ENCODE data around the gene RUNX1. TPM values are rescaled to one million over a fixed set of nuclear protein-coding genes. Genes with fewer than 3 reads are reported as not detected.

The RUNX1 gene
- total RNA-seq, 1 donor from 2014 or later = 121 TPM

- no peak overlapping the region for H3K4me3 Mint-ChIP-seq (ENCODE audit: low read depth)
- no peak for DNase-seq (ENCODE audit: low spot score)
- no peak overlapping the region for H3K27ac Mint-ChIP-seq
- peaks cover 37% of the 10 kb centered on the region for H3K4me1 Mint-ChIP-seq (ENCODE audit: low read depth)
- H3K36me3 Mint-ChIP-seq (ENCODE audit: low read depth) = peaks cover 19% of the 10 kb centered on the region
- peaks cover 12% of the 10 kb centered on the region for H3K9me3 Mint-ChIP-seq
- intact Hi-C loops (cut with micrococcal nuclease) = no loop called here
- H3K27me3 Mint-ChIP-seq (ENCODE audit: low read depth) = no peaks in the 10 kb centered on the region
Observed at GRCh38 chr21:35077975-35078374, 28.9 kb upstream of the RUNX1 start.

- H3K9me3 Mint-ChIP-seq = peaks cover 12% of the 10 kb centered on the region
- DNase-seq (ENCODE audit: low spot score) = no peak
- no peak overlapping the region for H3K4me3 Mint-ChIP-seq (ENCODE audit: low read depth)
- H3K4me1 Mint-ChIP-seq (ENCODE audit: low read depth) = peaks cover 37% of the 10 kb centered on the region
- no peak overlapping the region for H3K27ac Mint-ChIP-seq
- peaks cover 17% of the 10 kb centered on the region for H3K36me3 Mint-ChIP-seq (ENCODE audit: low read depth)
- intact Hi-C loops (cut with micrococcal nuclease) = no loop called here
- no peaks in the 10 kb centered on the region for H3K27me3 Mint-ChIP-seq (ENCODE audit: low read depth)
Observed at GRCh38 chr21:35077466-35077865, 28.4 kb upstream of the RUNX1 start.

GRCh38 chr21:35075546-35075945, 26.4 kb upstream of the RUNX1 start:
- H3K36me3 Mint-ChIP-seq (ENCODE audit: low read depth) = peaks cover 10% of the 10 kb centered on the region
- H3K27ac Mint-ChIP-seq = no peak overlapping the region
- intact Hi-C loops (cut with micrococcal nuclease) = no loop called here
- H3K9me3 Mint-ChIP-seq = peaks cover 12% of the 10 kb centered on the region
- no peak for DNase-seq (ENCODE audit: low spot score)
- peaks cover 39% of the 10 kb centered on the region for H3K4me1 Mint-ChIP-seq (ENCODE audit: low read depth)
- H3K27me3 Mint-ChIP-seq (ENCODE audit: low read depth) = no peaks in the 10 kb centered on the region
- H3K4me3 Mint-ChIP-seq (ENCODE audit: low read depth) = no peak overlapping the region

- H3K27ac Mint-ChIP-seq = no peak overlapping the region
- H3K4me3 Mint-ChIP-seq (ENCODE audit: low read depth) = no peak overlapping the region
- H3K36me3 Mint-ChIP-seq (ENCODE audit: low read depth) = peaks cover 16% of the 10 kb centered on the region
- intact Hi-C loops (cut with micrococcal nuclease) = no loop called here
- H3K9me3 Mint-ChIP-seq = peaks cover 12% of the 10 kb centered on the region
- no peaks in the 10 kb centered on the region for H3K27me3 Mint-ChIP-seq (ENCODE audit: low read depth)
- no peak for DNase-seq (ENCODE audit: low spot score)
- H3K4me1 Mint-ChIP-seq (ENCODE audit: low read depth) = peaks cover 31% of the 10 kb centered on the region
Observed at GRCh38 chr21:35072960-35073359, 23.9 kb upstream of the RUNX1 start.

GRCh38 chr21:35072557-35072956, 23.5 kb upstream of the RUNX1 start:
- intact Hi-C loops (cut with micrococcal nuclease) = no loop called here
- H3K9me3 Mint-ChIP-seq = peaks cover 12% of the 10 kb centered on the region
- H3K27me3 Mint-ChIP-seq (ENCODE audit: low read depth) = no peaks in the 10 kb centered on the region
- H3K4me3 Mint-ChIP-seq (ENCODE audit: low read depth) = no peak overlapping the region
- DNase-seq (ENCODE audit: low spot score) = no peak
- H3K4me1 Mint-ChIP-seq (ENCODE audit: low read depth) = peaks cover 28% of the 10 kb centered on the region
- peaks cover 19% of the 10 kb centered on the region for H3K36me3 Mint-ChIP-seq (ENCODE audit: low read depth)
- H3K27ac Mint-ChIP-seq = no peak overlapping the region

- Mint-ChIP-seq H3K36me3 (ENCODE audit: low read depth) (peaks cover 22% of the 10 kb centered on the region), H3K4me3 (ENCODE audit: low read depth) (no peak overlapping the region), H3K27me3 (ENCODE audit: low read depth) (no peaks in the 10 kb centered on the region), H3K4me1 (ENCODE audit: low read depth) (peaks cover 26% of the 10 kb centered on the region), H3K9me3 (peaks cover 15% of the 10 kb centered on the region), H3K27ac (no peak overlapping the region)
- no peak for DNase-seq (ENCODE audit: low spot score)
- intact Hi-C loops (cut with micrococcal nuclease) = no loop called here
Observed at GRCh38 chr21:35071347-35071746, 22.2 kb upstream of the RUNX1 start.

GRCh38 chr21:35070436-35070835, 21.3 kb upstream of the RUNX1 start:
- intact Hi-C loops (cut with micrococcal nuclease) = no loop called here

GRCh38 chr21:35066824-35067223, 17.7 kb upstream of the RUNX1 start:
- no peak for DNase-seq (ENCODE audit: low spot score)
- H3K4me3 Mint-ChIP-seq (ENCODE audit: low read depth) = no peak overlapping the region
- H3K4me1 Mint-ChIP-seq (ENCODE audit: low read depth) = peaks cover 33% of the 10 kb centered on the region
- H3K27me3 Mint-ChIP-seq (ENCODE audit: low read depth) = no peaks in the 10 kb centered on the region
- H3K36me3 Mint-ChIP-seq (ENCODE audit: low read depth) = peaks cover 19% of the 10 kb centered on the region
- intact Hi-C loops (cut with micrococcal nuclease) = no loop called here
- peaks cover 4% of the 10 kb centered on the region for H3K9me3 Mint-ChIP-seq
- no peak overlapping the region for H3K27ac Mint-ChIP-seq

More at GRCh38 chr21:35070436-35070835, 21.3 kb upstream of the RUNX1 start:
- H3K36me3 Mint-ChIP-seq (ENCODE audit: low read depth) = peaks cover 22% of the 10 kb centered on the region
- peaks cover 22% of the 10 kb centered on the region for H3K4me1 Mint-ChIP-seq (ENCODE audit: low read depth)
- no peaks in the 10 kb centered on the region for H3K27me3 Mint-ChIP-seq (ENCODE audit: low read depth)
- H3K27ac Mint-ChIP-seq = no peak overlapping the region
- H3K4me3 Mint-ChIP-seq (ENCODE audit: low read depth) = no peak overlapping the region
- H3K9me3 Mint-ChIP-seq = peaks cover 15% of the 10 kb centered on the region
- DNase-seq (ENCODE audit: low spot score) = no peak

- intact Hi-C loops (cut with micrococcal nuclease) = no loop called here
- H3K4me3 Mint-ChIP-seq (ENCODE audit: low read depth) = peak overlapping the region; percentile 1
- H3K27me3 Mint-ChIP-seq (ENCODE audit: low read depth) = no peaks in the 10 kb centered on the region
- H3K36me3 Mint-ChIP-seq (ENCODE audit: low read depth) = peaks cover 14% of the 10 kb centered on the region
- H3K4me1 Mint-ChIP-seq (ENCODE audit: low read depth) = peaks cover 45% of the 10 kb centered on the region
- peaks cover 11% of the 10 kb centered on the region for H3K9me3 Mint-ChIP-seq
- H3K27ac Mint-ChIP-seq = peak overlapping the region; percentile 13
- DNase-seq (ENCODE audit: low spot score) = no peak
Observed at GRCh38 chr21:35063428-35064172, 14.5 kb upstream of the RUNX1 start.

- peaks cover 61% of the 10 kb centered on the region for H3K4me1 Mint-ChIP-seq (ENCODE audit: low read depth)
- H3K27ac Mint-ChIP-seq = no peak overlapping the region
- H3K4me3 Mint-ChIP-seq (ENCODE audit: low read depth) = no peak overlapping the region
- H3K27me3 Mint-ChIP-seq (ENCODE audit: low read depth) = no peaks in the 10 kb centered on the region
- peaks cover 11% of the 10 kb centered on the region for H3K9me3 Mint-ChIP-seq
- DNase-seq (ENCODE audit: low spot score) = no peak
- H3K36me3 Mint-ChIP-seq (ENCODE audit: low read depth) = peaks cover 10% of the 10 kb centered on the region
- intact Hi-C loops (cut with micrococcal nuclease) = no loop called here
Observed at GRCh38 chr21:35062016-35062415, 12.9 kb upstream of the RUNX1 start.

GRCh38 chr21:35059742-35060141, 10.6 kb upstream of the RUNX1 start:
- peaks cover 7% of the 10 kb centered on the region for H3K9me3 Mint-ChIP-seq
- peaks cover 3% of the 10 kb centered on the region for H3K36me3 Mint-ChIP-seq (ENCODE audit: low read depth)
- intact Hi-C loops (cut with micrococcal nuclease) = loop anchor here (1.0 kb wide), 2 partner anchors 8 to 29 kb away; no protein-coding TSS in a partner anchor
- H3K27ac Mint-ChIP-seq = peak overlapping the region; percentile 59
- DNase-seq (ENCODE audit: low spot score) = no peak
- H3K4me1 Mint-ChIP-seq (ENCODE audit: low read depth) = peaks cover 60% of the 10 kb centered on the region
- H3K27me3 Mint-ChIP-seq (ENCODE audit: low read depth) = no peaks in the 10 kb centered on the region
- H3K4me3 Mint-ChIP-seq (ENCODE audit: low read depth) = peak overlapping the region; percentile 62

GRCh38 chr21:35058058-35058457, 9.0 kb upstream of the RUNX1 start:
- DNase-seq (ENCODE audit: low spot score) = no peak
- Mint-ChIP-seq H3K36me3 (ENCODE audit: low read depth) (peaks cover 3% of the 10 kb centered on the region), H3K27ac (no peak overlapping the region), H3K4me1 (ENCODE audit: low read depth) (peaks cover 58% of the 10 kb centered on the region), H3K4me3 (ENCODE audit: low read depth) (peak overlapping the region; percentile 63), H3K9me3 (peaks cover 7% of the 10 kb centered on the region), H3K27me3 (ENCODE audit: low read depth) (no peaks in the 10 kb centered on the region)
- intact Hi-C loops (cut with micrococcal nuclease) = no loop called here

- intact Hi-C loops (cut with micrococcal nuclease) = no loop called here
- Mint-ChIP-seq H3K27me3 (ENCODE audit: low read depth) (no peaks in the 10 kb centered on the region), H3K9me3 (peaks cover 7% of the 10 kb centered on the region), H3K27ac (peak overlapping the region; percentile 70), H3K36me3 (ENCODE audit: low read depth) (peaks cover 2% of the 10 kb centered on the region), H3K4me3 (ENCODE audit: low read depth) (peak overlapping the region; percentile 63), H3K4me1 (ENCODE audit: low read depth) (peaks cover 61% of the 10 kb centered on the region)
- no peak for DNase-seq (ENCODE audit: low spot score)
Observed at GRCh38 chr21:35057428-35057827, 8.3 kb upstream of the RUNX1 start.
